LNCAP (cell line): ENCODE measurements around the gene FKBP8.

Experiments
- CTCF ChIP-seq: fragments of 450-650 bp; IDR thresholded peaks from 2 replicates; pipeline ENCODE4 v1.5.1; 2017; ENCODE audit warnings: mild to moderate bottlenecking

The FKBP8 gene

GRCh38 chr19:18504886-18505610 lies 38.3 kb downstream of the FKBP8 start:
- TF ChIP-seq CTCF, result no peak

GRCh38 chr19:18503971-18504885 lies 39.1 kb downstream of the FKBP8 start:
- no peak for TF ChIP-seq CTCF

- no peak for TF ChIP-seq CTCF
Measured at GRCh38 chr19:18503337-18503970, 39.9 kb downstream of the FKBP8 start.

- no peak for TF ChIP-seq CTCF
Measured at GRCh38 chr19:18502638-18503294, 40.6 kb downstream of the FKBP8 start.

- no peak for TF ChIP-seq CTCF
Measured at GRCh38 chr19:18502246-18502637, 41.1 kb downstream of the FKBP8 start.

- no peak for TF ChIP-seq CTCF
Measured at GRCh38 chr19:18501832-18502231, 41.5 kb downstream of the FKBP8 start.

- TF ChIP-seq CTCF, result no peak
Measured at GRCh38 chr19:18501351-18501750, 42.0 kb downstream of the FKBP8 start.
